Activated CD4-positive, alpha-beta T cell treated with anti-CD3 and anti-CD28 coated beads, Interleukin-2, Interleukin-4, amounts not matched to agents 100 ng/mL and 50 ng/mL, durations not matched to agents 16 hours and 8 hours (primary cell): Measurements from ENCODE around the gene COQ8B.
"Not testable (repeated sequence)": the region's sequence is repeated elsewhere in the genome, so short reads cannot be mapped to it uniquely, and the experiment has no call there.

Source experiments
- DNase-seq: peaks from one replicate; pipeline ENCODE4 v3.0.0-alpha.2; 2020; ENCODE audit warnings: low spot score

The COQ8B gene

DNA sequence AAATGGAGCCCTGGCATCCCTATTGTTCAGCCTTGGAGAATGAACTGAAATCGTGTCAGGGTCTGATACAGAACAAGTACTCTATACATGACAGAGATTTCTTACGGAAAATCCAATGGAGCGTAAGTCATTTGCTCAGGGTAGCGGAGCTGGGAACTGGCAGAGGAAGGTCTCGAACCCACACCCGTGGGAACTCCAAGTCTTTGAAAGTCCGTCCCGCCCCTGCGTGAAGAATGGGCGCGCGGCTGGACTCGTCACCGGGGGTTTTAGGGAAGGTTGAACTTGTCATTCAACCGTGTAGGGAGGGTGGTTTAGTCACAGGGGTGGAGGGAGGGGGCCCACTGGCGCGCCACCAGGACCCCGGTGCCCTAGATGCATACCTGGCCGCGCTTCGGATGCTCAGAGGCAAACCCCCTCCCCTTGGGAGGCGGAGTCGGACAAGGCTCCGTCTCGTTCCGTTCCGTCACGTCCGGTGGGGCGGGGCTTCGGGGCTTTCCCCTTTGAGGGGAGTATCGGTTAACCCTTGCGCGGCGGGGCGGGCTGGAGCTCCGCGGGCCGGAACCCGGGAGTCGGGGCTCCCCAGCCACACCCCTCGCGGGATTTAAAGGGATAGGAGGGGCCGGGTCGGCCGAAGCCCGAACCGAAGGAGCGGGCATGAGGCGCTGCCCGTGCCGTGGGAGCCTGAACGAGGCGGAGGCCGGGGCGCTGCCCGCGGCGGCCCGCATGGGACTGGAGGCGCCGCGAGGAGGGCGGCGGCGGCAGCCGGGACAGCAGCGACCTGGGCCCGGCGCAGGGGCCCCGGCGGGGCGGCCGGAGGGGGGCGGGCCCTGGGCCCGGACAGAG is at the start of gene COQ8B, which contains the start of gene ITPKC:
TSS of gene COQ8B (minus strand) at position 405 of the 843 bp plus-strand sequence. CDS start 2,254 bp downstream, outside the sequence.
TSS of gene ITPKC (plus strand) at position 631 of the 843 bp plus-strand sequence. CDS start at position 655, 24 bp downstream.
- peak; percentile 99 for DNase-seq

DNA sequence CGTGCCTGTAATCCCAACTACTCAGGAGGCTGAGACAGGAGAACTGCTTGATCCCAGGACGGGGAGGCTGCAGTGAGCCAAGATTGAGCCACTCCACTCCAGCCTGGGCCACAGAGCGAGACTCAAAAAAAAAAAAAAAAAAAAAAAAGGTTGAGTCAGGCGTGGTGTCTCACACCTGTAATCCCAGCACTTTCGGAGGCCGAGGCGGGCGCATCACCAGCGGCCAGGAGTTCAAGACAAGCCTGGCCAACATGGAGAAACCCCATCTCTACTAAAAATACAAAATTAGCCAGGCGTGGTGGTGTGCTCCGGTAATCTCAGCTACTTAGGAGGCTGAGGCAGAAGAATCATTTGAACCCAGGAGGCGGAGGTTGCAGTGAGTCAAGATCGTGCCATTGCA is 49.7 kb upstream of the COQ8B start:
- not testable (repeated sequence) for DNase-seq

DNA sequence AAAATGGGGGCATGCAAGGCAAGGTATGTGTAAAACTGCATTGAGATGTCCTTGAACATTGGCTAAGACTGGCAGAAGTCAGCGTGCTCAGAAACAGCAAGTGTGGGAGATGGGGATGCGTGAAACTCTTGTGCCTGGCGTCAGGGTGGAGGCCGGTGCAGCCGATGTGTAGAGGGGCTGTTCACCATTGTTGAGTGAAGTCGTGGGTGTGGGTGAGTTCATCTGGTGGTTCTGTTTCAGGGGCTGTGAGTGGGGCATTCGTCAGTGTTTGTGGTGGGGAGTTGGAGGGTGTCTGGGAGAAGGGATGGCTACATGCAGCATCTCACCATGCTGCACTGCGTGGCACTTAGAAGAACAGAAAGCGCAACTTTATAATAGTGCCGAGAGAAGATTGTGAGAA is 47.3 kb upstream of the COQ8B start:
- DNase-seq = no peak

DNA sequence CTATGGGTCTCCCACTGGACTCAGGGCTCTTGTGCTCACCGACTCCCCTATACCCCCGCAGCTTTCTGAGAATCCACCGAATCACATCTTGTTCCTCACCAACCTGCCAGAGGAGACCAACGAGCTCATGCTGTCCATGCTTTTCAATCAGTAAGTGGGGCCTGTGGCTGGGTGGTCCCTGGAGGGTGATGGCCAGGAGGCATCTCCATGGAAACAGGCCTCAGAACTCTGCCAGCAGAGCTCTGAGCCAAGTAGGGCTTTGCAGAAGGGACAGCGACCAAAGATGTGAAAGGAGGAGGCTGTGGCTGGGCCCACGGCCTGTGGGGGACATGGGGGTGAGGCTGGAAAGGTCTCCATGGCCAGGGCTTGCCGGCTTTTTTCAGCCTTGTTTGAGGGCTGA is 46.8 kb upstream of the COQ8B start:
- DNase-seq = no peak

DNA sequence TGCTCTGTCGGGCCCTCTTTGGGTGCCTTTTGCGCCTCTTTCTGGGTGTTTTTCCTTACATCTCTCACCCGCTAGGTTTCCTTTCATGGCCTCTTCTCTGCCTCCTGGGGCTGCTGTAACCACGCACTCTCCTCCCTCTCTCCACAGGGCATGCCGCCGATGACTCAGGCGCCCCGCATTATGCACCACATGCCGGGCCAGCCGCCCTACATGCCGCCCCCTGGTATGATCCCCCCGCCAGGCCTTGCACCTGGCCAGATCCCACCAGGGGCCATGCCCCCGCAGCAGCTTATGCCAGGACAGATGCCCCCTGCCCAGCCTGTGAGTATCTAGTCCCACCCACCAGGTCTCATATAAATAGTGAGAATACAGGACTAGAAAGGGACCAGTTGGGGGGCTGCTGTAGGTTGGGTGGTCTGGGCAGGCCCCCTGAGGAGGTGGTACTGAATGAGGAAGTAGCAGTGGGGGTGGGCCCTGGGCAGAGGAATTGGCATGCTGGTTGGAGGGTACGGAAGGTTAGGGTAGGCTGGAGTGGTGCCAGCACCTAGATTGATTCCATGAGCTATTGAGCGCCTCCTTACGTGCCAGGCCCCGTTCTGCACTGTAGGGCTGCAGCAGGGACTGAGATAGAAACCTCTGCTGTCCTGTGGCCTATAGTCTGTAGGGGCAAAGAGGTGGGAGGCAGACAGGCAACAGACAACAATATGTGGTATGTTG is 46.2 kb upstream of the COQ8B start:
- no peak for DNase-seq

DNA sequence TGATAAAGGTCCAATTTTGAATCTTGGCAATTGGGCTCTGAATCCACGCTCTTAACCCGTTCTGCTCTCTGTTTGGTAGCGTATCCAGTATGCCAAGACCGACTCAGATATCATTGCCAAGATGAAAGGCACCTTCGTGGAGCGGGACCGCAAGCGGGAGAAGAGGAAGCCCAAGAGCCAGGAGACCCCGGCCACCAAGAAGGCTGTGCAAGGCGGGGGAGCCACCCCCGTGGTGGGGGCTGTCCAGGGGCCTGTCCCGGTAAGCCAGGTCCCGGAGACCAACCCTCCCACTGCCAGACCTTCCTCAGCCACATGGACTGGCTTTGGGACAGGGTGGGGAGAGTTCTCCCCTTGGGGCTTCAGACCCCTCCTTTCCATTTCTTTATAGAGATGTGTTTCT is 42.7 kb upstream of the COQ8B start:
- no peak for DNase-seq

DNA sequence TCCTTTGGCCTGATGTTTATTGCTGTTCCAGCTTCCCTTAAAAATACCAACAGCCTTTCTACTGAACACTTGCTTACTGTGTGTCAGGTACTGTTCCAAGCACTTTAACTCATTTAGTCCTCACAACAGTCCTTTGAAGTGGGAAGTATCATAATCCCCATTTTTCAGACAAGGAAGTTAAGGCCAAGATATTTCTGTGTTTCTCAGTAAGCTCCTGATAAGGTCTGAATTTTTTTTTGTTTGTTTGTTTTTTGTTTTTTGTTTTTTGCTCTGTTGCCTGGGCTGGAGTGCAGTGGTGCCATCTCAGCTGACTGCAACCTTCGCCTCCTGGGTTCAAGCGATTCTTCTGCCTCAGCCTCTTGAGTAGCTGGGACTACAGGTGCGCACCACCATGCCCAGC is 41.8 kb upstream of the COQ8B start:
- DNase-seq = no peak

DNA sequence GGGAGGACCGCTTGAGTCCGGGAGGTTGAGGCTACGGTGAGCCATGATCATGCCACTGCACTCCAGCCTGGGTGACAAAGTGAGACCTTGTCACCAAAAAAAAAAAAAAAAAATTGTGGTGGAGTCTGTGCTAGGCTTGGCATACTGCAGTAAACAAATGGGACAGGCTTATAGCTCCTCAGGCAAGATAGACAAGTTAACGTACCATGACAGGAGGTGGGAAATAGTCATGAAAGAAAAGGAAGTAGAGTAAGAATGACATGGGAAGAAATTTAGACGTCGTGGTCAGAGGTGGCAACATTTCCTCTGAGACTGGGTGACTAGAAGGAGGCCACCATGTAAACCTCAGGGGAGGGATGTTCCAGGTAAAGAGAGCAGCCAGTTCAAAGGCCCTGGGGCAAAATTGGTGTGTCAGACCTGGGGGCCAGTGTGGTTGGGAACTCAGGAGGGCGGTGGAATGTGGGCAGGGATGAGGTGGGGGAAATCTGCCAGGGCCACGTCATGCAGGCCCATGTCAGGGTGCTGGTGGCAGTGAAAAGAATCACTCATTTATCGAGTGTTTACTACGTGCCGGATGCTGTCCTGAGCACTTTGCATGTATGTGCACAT is 39.9 kb upstream of the COQ8B start:
- no peak for DNase-seq

DNA sequence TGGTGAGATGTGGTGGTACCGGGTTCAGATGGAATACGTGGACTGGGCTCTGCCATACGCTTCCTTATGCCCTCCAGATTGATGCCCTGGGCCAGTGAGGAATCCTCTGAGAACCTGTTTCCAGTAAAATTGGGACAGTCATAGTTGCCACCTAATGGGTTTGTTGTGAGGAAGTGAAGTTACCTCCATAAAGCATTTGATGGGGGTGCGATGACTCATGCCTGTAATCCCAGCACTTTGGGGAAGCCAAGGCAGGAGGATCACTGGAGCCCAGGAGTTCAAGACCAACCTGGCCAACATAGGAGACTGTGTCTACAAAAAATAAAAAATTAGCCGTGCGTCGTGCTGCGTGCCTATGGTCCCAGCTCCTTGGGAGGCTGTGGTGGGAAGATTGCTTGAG is 39.1 kb upstream of the COQ8B start:
- no peak for DNase-seq

DNA sequence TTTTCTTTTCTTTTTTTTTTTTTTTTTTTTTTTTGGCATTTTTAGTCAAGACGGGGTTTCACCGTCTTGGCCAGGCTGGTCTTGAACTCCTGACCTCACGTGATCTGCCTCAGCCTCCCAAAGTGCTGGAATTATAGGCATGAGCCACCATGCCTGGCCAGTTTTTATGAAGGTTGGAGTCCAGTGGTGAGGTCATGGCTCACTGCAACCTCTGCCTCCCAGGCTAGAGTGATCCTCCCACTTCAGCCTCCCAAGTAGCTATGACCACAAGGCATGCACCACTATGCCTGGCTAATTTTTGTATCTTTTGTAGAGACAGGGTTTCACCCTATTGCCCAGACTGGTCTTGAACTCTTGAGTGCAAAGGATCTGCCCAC is 38.5 kb upstream of the COQ8B start:
- DNase-seq = no peak

DNA sequence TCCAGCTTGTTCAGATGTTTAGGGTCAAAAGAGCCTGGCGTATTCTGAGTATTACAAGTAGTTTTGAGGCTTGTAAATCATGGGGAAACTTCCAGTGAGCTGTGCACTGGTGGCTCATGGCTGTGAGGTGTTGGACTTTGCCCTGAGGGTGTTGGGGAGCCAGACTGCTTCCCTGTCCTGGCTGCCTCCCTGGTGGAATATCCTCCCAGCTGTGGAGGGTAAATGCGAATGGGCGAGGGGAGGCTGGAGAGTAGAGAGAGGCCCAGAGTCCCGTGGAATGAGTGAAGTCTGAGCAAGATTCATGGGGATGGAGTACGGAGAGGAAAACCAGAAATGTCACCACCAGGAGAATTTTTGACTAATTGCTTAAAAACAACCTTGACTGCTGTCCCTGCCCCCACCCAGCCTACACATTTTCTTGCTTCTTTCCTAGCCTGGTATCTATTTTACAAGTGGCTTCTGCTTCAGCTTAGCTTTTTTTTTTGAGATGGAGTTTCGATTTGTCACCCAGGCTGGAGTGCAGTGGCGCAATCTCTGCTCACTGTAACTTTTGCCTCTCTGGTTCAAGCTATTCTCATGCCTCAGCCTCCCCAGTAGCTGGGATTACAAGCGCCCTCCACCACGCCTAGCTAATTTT is 38.0 kb upstream of the COQ8B start:
- DNase-seq = peak; percentile 72

DNA sequence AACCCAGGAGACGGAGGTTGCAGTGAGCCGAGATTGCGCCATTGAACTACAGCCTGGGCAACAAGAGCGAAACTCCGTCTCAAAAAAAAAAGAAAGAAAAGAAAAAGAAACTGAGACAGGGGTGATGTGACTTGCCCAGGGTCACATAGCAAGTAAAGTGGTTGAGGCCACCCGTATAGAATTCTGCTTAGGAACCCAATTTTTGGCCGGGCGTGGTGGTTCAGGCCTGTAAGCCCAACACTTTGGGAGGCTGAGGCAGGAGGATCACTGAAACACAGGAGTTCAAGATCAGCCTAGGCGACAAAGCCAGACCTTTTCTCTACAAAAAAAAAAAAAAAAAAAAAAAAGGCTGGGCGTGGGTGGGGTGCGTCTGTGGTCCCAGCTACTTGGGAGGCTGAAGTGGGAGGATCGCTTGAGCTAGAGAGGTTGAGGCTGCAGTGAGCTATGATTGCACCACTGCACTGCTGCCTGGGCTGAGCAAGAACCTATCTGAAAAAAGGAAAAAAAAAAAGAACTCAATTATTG is 35.6 kb upstream of the COQ8B start:
- no peak for DNase-seq

DNA sequence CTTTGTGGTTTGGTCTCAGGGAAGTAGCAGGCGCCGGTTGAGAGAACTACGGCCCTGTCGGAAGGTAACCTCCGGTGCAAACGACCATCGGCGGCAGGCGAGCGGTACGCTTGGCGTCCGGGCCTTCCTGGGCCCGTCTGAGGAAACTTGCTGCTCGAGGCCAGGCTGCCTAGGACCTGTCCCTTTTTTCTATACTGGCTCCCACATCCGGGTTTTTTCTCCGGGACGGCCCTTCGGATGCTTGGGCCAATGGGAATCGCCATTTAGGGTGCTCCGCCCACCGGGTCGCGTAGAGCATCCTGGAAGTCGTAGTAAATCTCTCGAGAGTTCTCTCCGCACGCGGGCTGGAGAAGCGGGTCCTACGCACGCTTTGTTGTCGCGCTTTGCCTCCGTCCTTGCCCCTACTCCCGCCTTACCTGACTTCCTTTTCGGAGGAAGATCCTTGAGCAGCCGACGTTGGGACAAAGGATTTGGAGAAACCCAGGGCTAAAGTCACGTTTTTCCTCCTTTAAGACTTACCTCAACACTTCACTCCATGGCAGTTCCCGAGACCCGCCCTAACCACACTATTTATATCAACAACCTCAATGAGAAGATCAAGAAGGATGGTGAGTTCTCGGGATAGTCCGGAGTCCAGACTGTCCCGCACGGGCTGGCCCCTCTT is 34.3 kb upstream of the COQ8B start, which contains the start of gene SNRPA:
TSS of gene SNRPA (plus strand) at position 330 of the 664 bp plus-strand sequence. CDS start at position 536, 206 bp downstream.
- DNase-seq = peak; percentile 98

DNA sequence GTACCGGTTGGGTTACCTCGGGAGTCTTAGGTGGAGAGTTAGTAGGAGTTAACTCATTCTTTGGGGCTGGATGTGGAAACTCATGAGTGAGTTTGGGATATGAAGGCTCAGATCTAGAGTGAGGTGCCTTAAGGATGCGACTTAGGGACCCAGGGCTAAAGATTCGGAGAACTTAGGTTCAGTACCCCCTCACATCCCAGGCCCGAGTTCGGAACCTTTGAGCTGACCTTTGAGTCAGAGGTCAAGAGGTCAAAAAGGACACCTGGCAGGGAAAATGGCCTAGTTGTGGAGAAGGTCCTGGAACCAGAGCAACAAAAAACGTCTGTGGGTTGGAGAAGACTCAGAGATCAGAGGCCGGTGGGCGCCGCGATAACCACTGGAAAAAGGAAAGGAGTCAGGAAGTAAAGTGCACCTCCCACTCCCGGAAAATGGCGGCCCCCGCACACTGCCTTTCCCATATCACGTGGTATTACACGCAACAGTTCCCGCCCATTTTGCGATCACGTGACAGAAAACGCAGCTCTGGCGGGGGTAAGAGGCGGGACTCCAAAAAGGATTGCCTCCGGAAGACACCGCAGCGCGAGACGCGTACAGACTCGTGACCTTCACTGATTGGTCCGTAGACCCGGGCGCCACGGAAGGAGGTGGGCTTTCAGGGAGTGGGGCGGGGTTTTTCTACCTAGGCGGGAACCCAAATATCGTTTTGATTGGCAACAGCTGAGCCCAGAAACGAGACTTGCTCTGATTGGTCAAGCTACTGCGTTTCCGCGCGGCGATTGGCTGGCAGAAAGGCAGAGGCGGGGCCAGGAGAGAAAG is 33.6 kb upstream of the COQ8B start, which contains the start of gene ACTMAP:
TSS of gene ACTMAP (minus strand) at position 420 of the 816 bp plus-strand sequence. CDS start 674 bp downstream, outside the sequence.
- DNase-seq = peak; percentile 100

DNA sequence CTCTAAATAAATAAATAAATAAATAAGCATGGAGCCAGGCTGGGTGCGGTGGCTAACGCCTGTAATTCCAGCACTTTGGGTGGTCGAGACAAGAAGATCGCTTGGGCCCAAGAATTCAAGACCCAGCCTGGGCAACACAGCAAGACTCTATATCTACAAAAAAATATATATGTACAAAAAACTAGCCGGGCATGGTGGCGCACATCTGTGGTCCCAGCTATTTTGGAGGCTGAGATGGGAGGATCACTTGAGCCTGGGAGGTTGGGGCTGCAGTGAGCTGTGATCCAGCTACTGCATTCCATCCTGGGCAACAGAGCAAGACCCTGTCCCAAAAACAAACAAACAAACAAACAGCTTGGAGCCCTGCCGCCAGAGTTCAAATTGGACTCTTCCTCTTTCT is 30.9 kb upstream of the COQ8B start:
- DNase-seq = no peak

DNA sequence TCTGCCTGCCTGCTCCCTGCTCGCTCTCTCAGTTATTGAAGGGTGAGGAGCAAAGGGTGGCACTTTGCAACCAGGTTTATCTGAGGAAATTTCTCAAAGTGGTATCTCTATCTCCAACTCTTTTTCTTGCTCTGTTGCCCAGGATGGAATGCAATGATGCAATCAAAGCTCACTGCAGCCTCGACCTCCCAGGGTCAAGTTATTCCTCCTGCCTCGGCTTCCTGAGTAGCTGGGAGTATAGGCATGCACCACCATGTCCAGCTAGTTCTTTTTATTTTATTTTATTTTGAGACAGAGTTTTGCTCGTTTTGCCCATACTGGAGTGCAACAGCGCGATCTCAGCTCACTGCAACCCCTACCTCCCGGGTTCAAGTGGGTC is 28.7 kb upstream of the COQ8B start:
- DNase-seq = no peak

DNA sequence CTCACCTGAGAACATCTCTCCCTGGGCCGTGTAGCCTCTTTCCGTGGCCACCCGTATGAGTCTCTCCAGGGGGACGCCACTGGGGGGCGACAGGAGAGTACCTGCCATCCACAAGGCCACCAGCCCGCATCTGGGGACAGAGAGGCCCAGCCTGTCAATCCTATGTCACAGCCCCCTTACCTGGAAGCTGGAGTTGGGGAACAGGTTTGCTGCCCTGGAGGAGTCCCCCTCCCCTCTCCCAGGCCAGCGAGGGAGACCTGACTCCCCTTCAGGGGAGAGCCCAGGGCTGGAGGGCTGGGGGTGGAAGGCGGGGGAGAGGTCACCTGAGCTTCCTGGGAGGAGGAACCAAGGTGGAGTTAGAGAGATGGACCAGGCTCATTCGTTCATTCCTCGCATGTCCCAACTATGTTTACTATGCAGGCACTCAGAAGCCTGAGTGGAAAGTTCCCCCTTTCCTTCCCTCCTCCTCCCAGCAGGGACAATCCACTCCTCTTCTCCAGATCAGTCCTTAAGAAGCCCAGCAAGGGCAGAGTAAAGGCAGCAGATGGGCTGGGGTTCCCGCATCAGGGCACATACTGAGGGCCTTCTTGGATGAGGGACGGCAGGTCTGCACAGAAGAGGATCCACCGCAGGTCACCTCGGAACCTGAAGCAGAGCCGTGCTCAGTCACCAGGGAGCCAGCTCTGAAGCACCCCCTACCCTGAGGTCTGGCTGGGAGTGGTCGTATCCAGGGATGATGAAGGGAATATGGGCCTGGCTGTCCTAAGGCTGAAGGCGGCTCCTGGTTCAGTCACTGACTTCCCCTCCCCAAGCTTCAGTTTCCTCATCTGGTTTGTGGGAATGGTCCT is 28.1 kb upstream of the COQ8B start:
- no peak for DNase-seq

DNA sequence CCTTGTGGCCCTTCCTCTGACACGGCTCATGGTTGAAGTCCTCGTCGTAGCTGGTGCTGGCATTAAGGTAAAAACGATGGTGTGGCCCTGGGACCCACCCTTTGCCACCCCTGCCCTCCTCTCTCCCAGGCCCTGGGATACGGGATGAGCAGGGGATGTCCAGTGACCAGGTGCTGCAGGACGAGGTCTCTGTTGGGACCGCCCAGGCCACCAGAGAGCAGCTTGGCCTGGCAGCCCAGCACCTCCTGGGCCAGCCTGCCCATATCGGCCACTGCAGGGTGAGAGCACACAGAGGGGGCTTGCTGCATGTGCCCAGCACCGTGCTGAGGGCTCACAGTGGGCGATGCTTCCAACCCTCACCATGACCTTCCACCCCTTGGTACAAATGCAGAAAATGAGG is 27.2 kb upstream of the COQ8B start:
- DNase-seq = no peak

DNA sequence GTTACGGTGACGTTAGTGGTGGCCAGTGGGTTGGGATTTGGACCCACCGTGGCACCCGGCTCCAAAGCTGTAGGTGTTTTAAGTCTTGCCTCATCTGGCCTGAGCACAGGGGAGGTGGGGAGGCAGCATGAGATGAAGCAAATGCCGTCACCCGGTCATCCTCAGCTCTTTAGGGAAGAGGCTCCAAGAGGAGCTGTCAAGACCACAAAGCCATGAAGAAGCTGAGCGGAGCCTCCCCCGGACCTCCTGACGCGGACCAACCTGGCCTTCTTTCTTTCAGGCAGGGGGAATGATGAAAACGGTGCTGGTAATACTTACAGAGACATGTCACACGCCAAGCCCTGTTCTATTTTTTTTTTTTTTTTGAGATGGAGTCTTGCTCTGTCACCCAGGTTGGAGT is 26.2 kb upstream of the COQ8B start:
- DNase-seq = no peak

DNA sequence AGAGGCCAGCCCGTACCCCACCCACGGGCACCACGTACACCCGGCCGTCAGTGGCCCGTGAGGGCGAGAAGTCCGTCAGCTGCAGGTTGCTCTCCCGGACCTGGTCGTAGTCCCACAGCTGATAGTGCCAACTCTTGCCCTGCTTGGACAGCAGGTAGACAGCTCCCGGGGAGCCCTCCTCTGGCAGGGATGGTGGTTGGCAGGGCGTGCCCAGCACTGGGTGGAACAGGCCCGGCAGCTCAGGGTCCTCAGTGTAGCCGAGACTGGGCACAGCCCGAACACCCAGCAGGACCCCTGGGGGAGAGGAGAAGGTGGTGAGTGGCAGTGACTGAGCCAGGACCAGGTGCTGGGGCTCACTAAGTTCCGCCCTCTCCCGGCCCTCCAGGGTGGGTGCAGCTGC is 25.8 kb upstream of the COQ8B start:
- DNase-seq = no peak
